Skeletal muscle satellite cell (primary cell): Measurements from ENCODE around the gene CHCHD6.

Experiments used
- H3K27me3 ChIP-seq: 2 replicates; pipeline ENCODE4 v1.7.0; 2013; ENCODE audit warnings: low read length; ENCODE audit not compliant: control insufficient read depth, insufficient read depth
- H3K36me3 ChIP-seq: 2 replicates; pipeline ENCODE4 v1.7.0; 2013; ENCODE audit warnings: mild to moderate bottlenecking, control low read depth, low read length; ENCODE audit not compliant: insufficient read depth
- H3K4me1 ChIP-seq: 2 replicates; pipeline ENCODE4 v1.7.0; 2013; ENCODE audit warnings: low read length; ENCODE audit not compliant: control insufficient read depth, insufficient read depth
- H3K4me2 ChIP-seq: 2 replicates; pipeline ENCODE4 v1.7.0; 2013; ENCODE audit warnings: mild to moderate bottlenecking, low read length
- H3K4me3 ChIP-seq: 2 replicates; pipeline ENCODE4 v1.7.0; 2013; ENCODE audit warnings: low read length
- H3K9ac ChIP-seq: 2 replicates; pipeline ENCODE4 v1.7.0; 2013; ENCODE audit warnings: mild to moderate bottlenecking, low read depth, low read length, moderate library complexity
- H3K9me3 ChIP-seq: replicated peaks from 2 replicates; pipeline ENCODE4 v1.7.0; 2013; ENCODE audit warnings: mild to moderate bottlenecking, control low read depth, low read length

CHCHD6 gene

GRCh38 chr3:126733061-126733430, 29.0 kb downstream of the CHCHD6 start:
- Histone ChIP-seq H3K36me3 (peaks cover 3% of the 10 kb centered on the region), H3K4me2 (no peak overlapping the region), H3K9ac (no peak overlapping the region)

GRCh38 chr3:126734106-126734723, 30.2 kb downstream of the CHCHD6 start:
- Histone ChIP-seq H3K9me3 (no peaks in the 10 kb centered on the region), H3K27me3 (no peaks in the 10 kb centered on the region), H3K4me3 (no peak overlapping the region), H3K36me3 (peaks cover 3% of the 10 kb centered on the region), H3K9ac (no peak overlapping the region), H3K4me2 (no peak overlapping the region), H3K4me1 (no peaks in the 10 kb centered on the region)

More at GRCh38 chr3:126733061-126733430, 29.0 kb downstream of the CHCHD6 start:
- no peaks in the 10 kb centered on the region for H3K27me3 ChIP-seq
- no peaks in the 10 kb centered on the region for H3K9me3 ChIP-seq
- no peak overlapping the region for H3K4me3 ChIP-seq
- H3K4me1 ChIP-seq: no peaks in the 10 kb centered on the region

- Histone ChIP-seq H3K9ac (no peak overlapping the region), H3K4me3 (no peak overlapping the region), H3K36me3 (peaks cover 3% of the 10 kb centered on the region), H3K9me3 (no peaks in the 10 kb centered on the region), H3K4me2 (no peak overlapping the region), H3K27me3 (no peaks in the 10 kb centered on the region), H3K4me1 (no peaks in the 10 kb centered on the region)
Measured at GRCh38 chr3:126737527-126737926, 33.5 kb downstream of the CHCHD6 start.

- H3K27me3 ChIP-seq: no peaks in the 10 kb centered on the region
- H3K4me2 ChIP-seq: no peak overlapping the region
- H3K9me3 ChIP-seq: no peaks in the 10 kb centered on the region
Measured at GRCh38 chr3:126742057-126742456, 38.0 kb downstream of the CHCHD6 start.

GRCh38 chr3:126743350-126743749, 39.3 kb downstream of the CHCHD6 start:
- H3K9me3 ChIP-seq: no peaks in the 10 kb centered on the region
- no peaks in the 10 kb centered on the region for H3K4me1 ChIP-seq
- no peak overlapping the region for H3K4me3 ChIP-seq
- no peak overlapping the region for H3K4me2 ChIP-seq
- no peaks in the 10 kb centered on the region for H3K36me3 ChIP-seq
- H3K27me3 ChIP-seq: no peaks in the 10 kb centered on the region
- H3K9ac ChIP-seq: no peak overlapping the region

More at GRCh38 chr3:126742057-126742456, 38.0 kb downstream of the CHCHD6 start:
- no peak overlapping the region for H3K9ac ChIP-seq
- H3K36me3 ChIP-seq: no peaks in the 10 kb centered on the region
- H3K4me1 ChIP-seq: no peaks in the 10 kb centered on the region
- H3K4me3 ChIP-seq: no peak overlapping the region

GRCh38 chr3:126743781-126744180, 39.7 kb downstream of the CHCHD6 start:
- no peaks in the 10 kb centered on the region for H3K4me1 ChIP-seq
- H3K9ac ChIP-seq: no peak overlapping the region
- H3K36me3 ChIP-seq: no peaks in the 10 kb centered on the region
- H3K9me3 ChIP-seq: no peaks in the 10 kb centered on the region
- no peak overlapping the region for H3K4me3 ChIP-seq
- no peak overlapping the region for H3K4me2 ChIP-seq
- no peaks in the 10 kb centered on the region for H3K27me3 ChIP-seq

- no peaks in the 10 kb centered on the region for H3K27me3 ChIP-seq
- H3K9ac ChIP-seq: no peak overlapping the region
- H3K4me1 ChIP-seq: no peaks in the 10 kb centered on the region
- no peak overlapping the region for H3K4me3 ChIP-seq
- H3K36me3 ChIP-seq: no peaks in the 10 kb centered on the region
- no peak overlapping the region for H3K4me2 ChIP-seq
- no peaks in the 10 kb centered on the region for H3K9me3 ChIP-seq
Measured at GRCh38 chr3:126745760-126746394, 41.8 kb downstream of the CHCHD6 start.

GRCh38 chr3:126746395-126747177, 42.5 kb downstream of the CHCHD6 start:
- H3K9ac ChIP-seq: no peak overlapping the region
- no peak overlapping the region for H3K4me3 ChIP-seq
- H3K36me3 ChIP-seq: no peaks in the 10 kb centered on the region
- H3K4me2 ChIP-seq: no peak overlapping the region
- H3K27me3 ChIP-seq: no peaks in the 10 kb centered on the region
- no peaks in the 10 kb centered on the region for H3K9me3 ChIP-seq
- no peaks in the 10 kb centered on the region for H3K4me1 ChIP-seq

GRCh38 chr3:126747768-126748167, 43.7 kb downstream of the CHCHD6 start:
- Histone ChIP-seq H3K4me3 (no peak overlapping the region), H3K27me3 (no peaks in the 10 kb centered on the region), H3K4me2 (no peak overlapping the region), H3K36me3 (no peaks in the 10 kb centered on the region), H3K4me1 (peaks cover 3% of the 10 kb centered on the region), H3K9me3 (no peaks in the 10 kb centered on the region), H3K9ac (no peak overlapping the region)

- H3K4me1 ChIP-seq: peaks cover 3% of the 10 kb centered on the region
- H3K4me2 ChIP-seq: no peak overlapping the region
- no peak overlapping the region for H3K4me3 ChIP-seq
- no peaks in the 10 kb centered on the region for H3K27me3 ChIP-seq
- H3K9me3 ChIP-seq: no peaks in the 10 kb centered on the region
- H3K9ac ChIP-seq: no peak overlapping the region
- H3K36me3 ChIP-seq: no peaks in the 10 kb centered on the region
Measured at GRCh38 chr3:126748701-126749546, 44.9 kb downstream of the CHCHD6 start.

- Histone ChIP-seq H3K9me3 (no peaks in the 10 kb centered on the region), H3K27me3 (no peaks in the 10 kb centered on the region), H3K36me3 (no peaks in the 10 kb centered on the region), H3K4me1 (peaks cover 3% of the 10 kb centered on the region), H3K4me2 (no peak overlapping the region), H3K4me3 (no peak overlapping the region), H3K9ac (no peak overlapping the region)
Measured at GRCh38 chr3:126749547-126749875, 45.5 kb downstream of the CHCHD6 start.
